GM12878 (cell line): ENCODE measurements around the gene MEIS1.

Experiments
- MAX ChIP-seq: IDR thresholded peaks from 2 replicates; pipeline ENCODE4 v1.6.1; 2012; ENCODE audit warnings: low read depth, low read length, improper control_type of control experiment
- WRNIP1 ChIP-seq: IDR thresholded peaks from 2 replicates; pipeline ENCODE4 v1.6.1; 2011; ENCODE audit warnings: low read depth, low read length, improper control_type of control experiment, borderline replicate concordance

- TF ChIP-seq WRNIP1: no peak
- no peak for TF ChIP-seq MAX
Observed at GRCh38 chr2:66580166-66581049, 145.5 kb downstream of the MEIS1 start.
